Mononuclear cell (primary cell): ENCODE data around the gene SPIN2A. TPM values are rescaled to one million over a fixed set of nuclear protein-coding genes. Genes with fewer than 3 reads are reported as not detected.
"Not testable (repeated sequence)": the region's sequence is repeated elsewhere in the genome, so short reads cannot be mapped to it uniquely, and the experiment has no call there.

ENCODE experiments used
- H3K27me3 ChIP-seq: 2 replicates; pipeline ENCODE4 v1.6.0; 2011; ENCODE audit warnings: low read length, control low read depth; ENCODE audit not compliant: insufficient read depth
- H3K4me1 ChIP-seq: 2 replicates; pipeline ENCODE4 v1.5.1; 2011; ENCODE audit warnings: mild to moderate bottlenecking, low read length, control low read depth; ENCODE audit not compliant: insufficient read depth
- H3K4me3 ChIP-seq: 2 replicates; pipeline ENCODE4 v1.5.1; 2011; ENCODE audit warnings: mild to moderate bottlenecking, low read length, moderate library complexity
- H3K9me3 ChIP-seq: 2 replicates; pipeline ENCODE4 v1.5.1; 2011; ENCODE audit warnings: low read depth, mild to moderate bottlenecking, control low read depth, low read length
- total RNA-seq: library from RNA; depleted of rRNA; stranded (reverse); fragments of >200 nt; gene quantifications from one replicate; pipeline ENCODE4 v1.2.3, GENCODE V29; 2012

SPIN2A gene
- 0.10 TPM for total RNA-seq

- not testable (repeated sequence) for H3K27me3 ChIP-seq, H3K4me3 ChIP-seq, H3K9me3 ChIP-seq, H3K4me1 ChIP-seq
Measured at GRCh38 chrX:57137073-57137472, at the start of gene SPIN2A. Gene SPIN2A, minus strand, starts transcription at chrX:57137397. Its CDS starts 800 bp downstream, at chrX:57136597.

DNA sequence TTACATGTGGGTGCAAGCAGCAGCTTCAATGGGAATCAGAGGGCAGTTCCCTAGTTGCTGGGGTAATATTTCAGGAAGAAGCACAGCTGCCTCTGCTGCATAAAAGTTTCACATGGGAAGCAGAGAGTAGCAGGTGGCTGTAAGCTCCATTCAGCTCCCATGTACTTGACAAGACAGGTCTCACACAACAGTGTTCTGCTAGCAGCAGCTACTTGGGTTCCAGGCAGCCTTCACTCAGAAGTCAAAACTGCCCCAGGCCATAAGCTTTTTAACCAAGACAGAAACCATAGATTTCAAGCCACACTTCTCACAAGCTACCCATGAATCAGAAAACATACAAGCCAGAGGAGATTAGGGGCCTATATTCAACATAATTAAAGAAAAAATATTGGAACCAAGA lies 41.4 kb upstream of the SPIN2A start:
- Histone ChIP-seq H3K4me3 (no peak overlapping the region), H3K9me3 (no peaks in the 10 kb centered on the region), H3K27me3 (no peaks in the 10 kb centered on the region), H3K4me1 (no peaks in the 10 kb centered on the region)

DNA sequence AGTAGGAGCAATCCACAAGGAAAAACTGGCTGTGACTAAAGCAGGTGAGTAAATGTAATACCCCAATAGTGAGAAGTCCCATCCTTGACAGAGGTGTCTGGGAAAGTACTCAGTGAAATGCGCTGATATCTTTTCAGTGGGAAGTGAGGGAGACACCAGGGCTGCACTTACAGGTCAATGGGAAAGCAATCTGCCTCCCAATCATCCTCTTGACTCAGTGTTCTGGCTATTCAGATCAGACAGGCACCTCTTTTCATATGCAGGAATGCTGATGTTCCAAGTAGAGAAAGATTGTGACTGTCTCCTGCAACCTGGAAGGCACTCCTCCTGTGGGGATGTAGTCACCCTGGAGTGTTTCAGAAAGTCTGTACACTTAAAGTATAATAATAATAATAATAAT lies 39.9 kb upstream of the SPIN2A start:
- H3K4me1 ChIP-seq, result no peaks in the 10 kb centered on the region
- no peaks in the 10 kb centered on the region for H3K9me3 ChIP-seq
- no peaks in the 10 kb centered on the region for H3K27me3 ChIP-seq
- H3K4me3 ChIP-seq, result no peak overlapping the region

DNA sequence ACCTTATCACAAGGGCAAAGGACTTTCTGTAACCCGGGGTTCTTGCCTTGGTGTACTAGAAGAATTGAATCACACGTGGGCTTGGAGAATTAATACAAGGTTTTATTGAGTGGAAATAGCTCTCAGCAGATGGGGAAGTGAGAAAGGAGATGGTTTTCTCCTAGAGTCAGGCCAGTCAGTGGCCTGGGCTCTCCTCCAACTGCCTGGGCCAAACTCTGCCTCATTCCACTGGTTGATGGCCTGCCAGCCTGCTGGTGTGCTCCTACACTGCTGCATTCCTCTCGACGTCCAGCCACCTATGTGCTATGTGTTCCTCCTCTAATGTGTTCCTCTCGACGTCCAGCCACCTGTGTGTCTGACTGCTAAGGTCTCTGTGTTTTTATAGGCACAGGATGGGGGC lies 35.3 kb upstream of the SPIN2A start:
- Histone ChIP-seq H3K4me1 (no peaks in the 10 kb centered on the region), H3K9me3 (no peaks in the 10 kb centered on the region), H3K27me3 (no peaks in the 10 kb centered on the region), H3K4me3 (no peak overlapping the region)

- Histone ChIP-seq H3K9me3 (no peaks in the 10 kb centered on the region), H3K27me3 (no peaks in the 10 kb centered on the region), H3K4me3 (no peak overlapping the region), H3K4me1 (no peaks in the 10 kb centered on the region)
Measured at GRCh38 chrX:57156397-57157049, 19.3 kb upstream of the SPIN2A start.

GRCh38 chrX:57155171-57155570 lies 18.0 kb upstream of the SPIN2A start:
- Histone ChIP-seq H3K9me3 (no peaks in the 10 kb centered on the region), H3K27me3 (no peaks in the 10 kb centered on the region), H3K4me3 (no peak overlapping the region), H3K4me1 (no peaks in the 10 kb centered on the region)

DNA sequence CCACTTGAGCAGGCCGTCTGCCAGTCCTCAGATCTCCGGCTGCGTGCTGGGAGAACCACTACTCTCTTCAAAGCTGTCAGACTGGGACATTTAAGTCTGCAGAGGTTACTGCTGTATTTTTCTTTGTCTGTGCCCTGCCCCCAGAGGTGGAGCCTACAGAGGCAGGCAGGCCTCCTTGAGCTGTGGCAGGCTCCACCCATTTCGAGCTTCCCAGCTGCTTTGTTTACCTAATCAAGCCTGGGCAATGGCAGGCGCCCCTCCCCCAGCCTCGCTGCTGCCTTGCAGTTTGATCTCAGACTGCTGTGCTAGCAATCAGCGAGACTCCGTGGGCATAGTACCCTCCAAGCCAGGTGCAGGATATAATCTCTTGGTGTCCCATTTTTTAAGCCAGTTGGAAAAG lies 15.0 kb upstream of the SPIN2A start:
- H3K9me3 ChIP-seq, H3K4me3 ChIP-seq, H3K4me1 ChIP-seq, H3K27me3 ChIP-seq: not testable (repeated sequence)

DNA sequence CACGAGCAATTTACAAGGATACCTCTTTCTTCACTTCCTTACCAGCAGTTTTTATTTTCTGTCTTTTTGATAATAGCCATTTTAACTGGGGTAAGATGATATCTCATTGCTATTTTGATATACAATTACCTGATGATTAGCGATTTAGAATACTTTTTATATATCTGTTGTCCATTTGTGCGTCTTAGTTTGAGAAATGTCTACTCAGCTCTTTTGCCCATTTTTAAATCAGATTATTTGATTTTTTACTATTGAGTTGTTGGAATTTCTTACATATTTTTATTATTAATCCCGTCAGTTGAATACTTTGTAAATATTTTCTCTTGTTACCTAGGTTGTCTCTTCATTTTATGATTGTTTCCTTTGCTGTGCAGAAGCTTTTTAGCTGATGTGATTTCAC lies 1.5 kb upstream of the SPIN2A start:
- Histone ChIP-seq H3K9me3 (no peaks in the 10 kb centered on the region), H3K4me1 (no peaks in the 10 kb centered on the region), H3K27me3 (no peaks in the 10 kb centered on the region), H3K4me3 (no peak overlapping the region)

GRCh38 chrX:57137501-57137900 lies 304 bp upstream of the SPIN2A start:
- Histone ChIP-seq H3K27me3 (no peaks in the 10 kb centered on the region), H3K9me3 (no peaks in the 10 kb centered on the region), H3K4me1 (no peaks in the 10 kb centered on the region), H3K4me3 (no peak overlapping the region)

DNA sequence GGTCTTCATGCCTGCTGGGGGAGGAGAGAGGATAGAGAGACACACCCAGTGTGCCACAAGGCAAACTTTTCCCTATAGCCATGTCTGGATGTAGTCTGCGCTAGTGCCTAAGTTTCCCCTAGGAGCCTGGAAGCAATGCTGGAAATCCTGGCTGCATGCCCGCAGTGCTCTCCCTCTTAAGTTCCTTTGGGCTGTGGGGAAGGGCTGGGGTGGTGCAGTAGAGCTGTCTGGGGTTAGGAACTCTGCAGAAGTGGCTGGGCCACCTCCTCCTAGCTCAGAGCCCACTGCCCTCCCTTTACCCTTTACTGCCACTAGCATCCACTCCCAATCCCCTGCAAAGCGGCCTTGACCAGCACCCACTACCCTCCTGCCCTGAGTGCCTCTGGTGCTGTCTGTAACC lies 608 bp downstream of the SPIN2A start:
- H3K27me3 ChIP-seq, H3K4me1 ChIP-seq, H3K9me3 ChIP-seq, H3K4me3 ChIP-seq: not testable (repeated sequence)

DNA sequence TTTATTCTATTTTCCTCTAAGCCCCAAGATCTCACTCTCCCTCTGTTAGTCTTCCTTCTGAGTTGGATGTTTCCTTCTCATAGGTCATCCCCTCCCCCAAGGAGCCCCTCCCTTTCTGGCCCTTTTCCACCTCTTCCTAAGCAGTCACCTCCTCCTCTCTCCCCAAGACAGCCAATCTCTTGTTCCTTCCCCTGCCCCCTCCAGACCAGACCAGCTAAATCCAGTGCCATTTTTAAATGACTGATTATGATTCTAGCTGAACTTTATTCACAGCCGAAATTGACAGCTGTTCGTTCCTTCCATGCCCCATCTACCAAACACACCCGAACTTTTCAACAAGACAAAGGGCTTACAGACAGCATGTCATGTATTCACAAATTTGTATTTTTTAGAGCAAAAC lies 1.9 kb downstream of the SPIN2A start:
- no peaks in the 10 kb centered on the region for H3K27me3 ChIP-seq
- no peak overlapping the region for H3K4me3 ChIP-seq
- no peaks in the 10 kb centered on the region for H3K4me1 ChIP-seq
- H3K9me3 ChIP-seq, result no peaks in the 10 kb centered on the region

DNA sequence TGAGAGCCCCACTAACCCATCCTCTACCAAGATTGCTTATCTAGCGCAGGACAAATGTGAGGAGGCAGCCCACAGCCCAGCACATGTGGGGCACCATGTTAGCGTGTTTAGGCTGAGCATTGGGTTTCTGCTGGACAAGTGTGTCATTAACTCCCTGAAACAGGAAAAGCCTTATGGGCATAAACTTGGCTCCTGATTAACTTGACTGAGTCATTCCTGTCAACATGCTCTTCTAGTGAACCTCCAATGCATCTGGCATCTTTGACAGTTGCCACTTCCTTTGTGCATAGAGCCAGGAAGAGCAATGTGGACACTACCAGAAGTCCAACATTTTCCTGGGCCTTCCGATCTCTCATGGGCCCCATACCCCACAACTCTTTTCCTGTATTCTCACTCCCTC lies 2.5 kb downstream of the SPIN2A start:
- H3K4me3 ChIP-seq, result no peak overlapping the region
- no peaks in the 10 kb centered on the region for H3K4me1 ChIP-seq
- no peaks in the 10 kb centered on the region for H3K9me3 ChIP-seq
- no peaks in the 10 kb centered on the region for H3K27me3 ChIP-seq

- Histone ChIP-seq H3K9me3 (no peaks in the 10 kb centered on the region), H3K27me3 (no peaks in the 10 kb centered on the region), H3K4me1 (no peaks in the 10 kb centered on the region), H3K4me3 (no peak overlapping the region)
Measured at GRCh38 chrX:57133706-57134105, 3.5 kb downstream of the SPIN2A start.

GRCh38 chrX:57133284-57133683 lies 3.9 kb downstream of the SPIN2A start:
- not testable (repeated sequence) for H3K4me1 ChIP-seq

GRCh38 chrX:57132046-57132445 lies 5.2 kb downstream of the SPIN2A start:
- Histone ChIP-seq H3K27me3 (no peaks in the 10 kb centered on the region), H3K4me1 (no peaks in the 10 kb centered on the region), H3K4me3 (no peak overlapping the region), H3K9me3 (no peaks in the 10 kb centered on the region)

More at GRCh38 chrX:57133284-57133683, 3.9 kb downstream of the SPIN2A start:
- not testable (repeated sequence) for H3K27me3 ChIP-seq, H3K4me3 ChIP-seq, H3K9me3 ChIP-seq

- H3K4me3 ChIP-seq, result peak overlapping the region; percentile 49
- H3K9me3 ChIP-seq, result no peaks in the 10 kb centered on the region
- no peaks in the 10 kb centered on the region for H3K27me3 ChIP-seq
- H3K4me1 ChIP-seq, result no peaks in the 10 kb centered on the region
Measured at GRCh38 chrX:57121816-57122215, 15.4 kb downstream of the SPIN2A start.
